Kidney epithelial cell (primary cell): Measurements from ENCODE around the gene SEC24C. TPM values are rescaled to one million over a fixed set of nuclear protein-coding genes. Genes with fewer than 3 reads are reported as not detected.
"Not testable (repeated sequence)": the region's sequence is repeated elsewhere in the genome, so short reads cannot be mapped to it uniquely, and the experiment has no call there.

Experiments used
- DNase-seq: peaks from one replicate; pipeline ENCODE4 v3.0.0-alpha.2; 2010; ENCODE audit warnings: low read depth
- H3K27me3 ChIP-seq: 2 replicates; pipeline ENCODE4 v1.6.0; 2011; ENCODE audit warnings: low read length; ENCODE audit not compliant: control insufficient read depth, insufficient read depth
- H3K36me3 ChIP-seq: 2 replicates; pipeline ENCODE4 v1.5.1; 2011; ENCODE audit warnings: low read length; ENCODE audit not compliant: control insufficient read depth, insufficient read depth
- H3K4me3 ChIP-seq: 2 replicates; pipeline ENCODE4 v1.5.1; 2011; ENCODE audit warnings: low read depth, mild to moderate bottlenecking, control low read depth, low read length
- CTCF ChIP-seq: IDR thresholded peaks from 2 replicates; pipeline ENCODE4 v1.5.1; 2011; ENCODE audit warnings: mild to moderate bottlenecking, moderate library complexity, low read length, control low read depth, inconsistent platforms; ENCODE audit not compliant: insufficient read depth, poor library complexity, severe bottlenecking
- total RNA-seq: library from RNA; depleted of rRNA; stranded (reverse); fragments of >200 nt; gene quantifications from 2 replicates; pipeline ENCODE4 v1.2.3, GENCODE V29; 2015

The SEC24C gene
- total RNA-seq, 1 donor from 2014 or later, result 61.0 TPM

GRCh38 chr10:73715179-73716156 is 28.7 kb upstream of the SEC24C start:
- not testable (repeated sequence) for DNase-seq, H3K36me3 ChIP-seq

GRCh38 chr10:73716251-73716650 is 27.9 kb upstream of the SEC24C start:
- Histone ChIP-seq H3K4me3 (no peak overlapping the region), H3K36me3 (no peaks in the 10 kb centered on the region), H3K27me3 (no peaks in the 10 kb centered on the region)
- DNase-seq, result no peak
- no peak for TF ChIP-seq CTCF

More at GRCh38 chr10:73715179-73716156, 28.7 kb upstream of the SEC24C start:
- H3K4me3 ChIP-seq, H3K27me3 ChIP-seq: not testable (repeated sequence)

- no peaks in the 10 kb centered on the region for H3K36me3 ChIP-seq
- no peak for DNase-seq
- no peak overlapping the region for H3K4me3 ChIP-seq
- no peak for TF ChIP-seq CTCF
- no peaks in the 10 kb centered on the region for H3K27me3 ChIP-seq
These were observed 26.6 kb upstream of the SEC24C start for GRCh38 chr10:73717556-73717955.

GRCh38 chr10:73720561-73720960 is 23.6 kb upstream of the SEC24C start:
- DNase-seq, H3K36me3 ChIP-seq, H3K27me3 ChIP-seq, H3K4me3 ChIP-seq: not testable (repeated sequence)

- no peak for DNase-seq
- Histone ChIP-seq H3K27me3 (no peaks in the 10 kb centered on the region), H3K4me3 (no peak overlapping the region), H3K36me3 (peaks cover 2% of the 10 kb centered on the region)
- TF ChIP-seq CTCF, result no peak
These were observed 20.7 kb upstream of the SEC24C start for GRCh38 chr10:73723516-73723915.

GRCh38 chr10:73729781-73730152 is 14.4 kb upstream of the SEC24C start:
- not testable (repeated sequence) for DNase-seq, H3K36me3 ChIP-seq
- peak overlapping the region; percentile 85 for H3K4me3 ChIP-seq

GRCh38 chr10:73730153-73730906 is 13.8 kb upstream of the SEC24C start:
- H3K4me3 ChIP-seq, result peak overlapping the region; percentile 85
- no peak for TF ChIP-seq CTCF
- H3K27me3 ChIP-seq, result no peaks in the 10 kb centered on the region
- peaks cover 2% of the 10 kb centered on the region for H3K36me3 ChIP-seq
- DNase-seq, result no peak

More at GRCh38 chr10:73729781-73730152, 14.4 kb upstream of the SEC24C start:
- H3K27me3 ChIP-seq, result not testable (repeated sequence)
